ENCODE results near the gene TEX264.

The TEX264 gene

DNA sequence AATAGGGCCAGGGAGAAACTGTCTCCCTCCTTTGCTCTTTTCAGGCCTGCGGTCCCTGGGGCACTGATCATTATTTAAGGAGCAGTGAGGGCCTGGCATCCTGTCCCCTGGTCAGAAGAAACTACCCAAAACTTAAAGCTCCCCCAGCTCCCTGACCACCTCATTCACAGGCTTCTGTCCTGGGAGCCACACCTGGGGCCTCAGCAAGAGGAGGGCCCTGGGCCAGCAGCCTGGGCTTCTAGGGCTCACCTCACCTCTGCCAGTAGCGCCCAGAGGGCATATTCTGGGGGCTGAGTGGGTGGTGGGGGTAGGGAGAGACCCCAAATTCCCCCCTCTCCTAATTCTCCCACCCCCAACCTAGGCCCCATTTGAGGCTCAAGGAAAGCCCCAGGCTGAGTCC lies 31.1 kb downstream of the TEX264 start:
- no peak overlapping the region for H3K27ac ChIP-seq (replicated peaks; ENCODE audit: low read length)
- peak overlapping the region; percentile 89 for H2BK12ac ChIP-seq (ENCODE audit: low read length)
- H3K4me2 ChIP-seq (ENCODE audit: insufficient read depth, low read length, poor library complexity, severe bottlenecking) = no peak overlapping the region
- DNase-seq (ENCODE audit: low spot score) = no peak
- H2AFZ ChIP-seq (ENCODE audit: low read length) = no peak overlapping the region
- H3K23ac ChIP-seq (ENCODE audit: low read depth, low read length, poor library complexity) = no peak overlapping the region
- no peak overlapping the region for H3K14ac ChIP-seq (ENCODE audit: low read length)
- H3K4ac ChIP-seq (ENCODE audit: low read length) = no peak overlapping the region
- H4K91ac ChIP-seq (ENCODE audit: low read depth, low read length, poor library complexity) = no peak overlapping the region
- H3K79me1 ChIP-seq (ENCODE audit: low read depth, low read length) = peaks cover 4% of the 10 kb centered on the region
- peaks cover 0 to under 1% (median 0%) of the 10 kb centered on the region in 3 experiments for H3K27me3 ChIP-seq (ENCODE audit: control insufficient read depth in 3 of 3, insufficient read depth in 3 of 3, low read depth in 1 of 3, low read length in 3 of 3)
- H3K9me3 ChIP-seq (replicated peaks in 1 of 2; ENCODE audit: control insufficient read depth in 2 of 2, insufficient read depth in 1 of 2, low read depth in 1 of 2, low read length in 2 of 2) = no peaks in the 10 kb centered on the region
- WGBS, 2 donors (ENCODE audit: extremely low coverage in 2 of 2, insufficient read length in 2 of 2, insufficient replicate concordance in 1 of 2) = no CpG with 5 or more reads among the region's 2 CpGs
- H3K4me3 ChIP-seq (ENCODE audit: low read length in 2 of 2) = no peak overlapping the region
- H2AK5ac ChIP-seq (ENCODE audit: low read depth, low read length) = peak overlapping the region; percentile 41
- H2BK5ac ChIP-seq (ENCODE audit: low read length) = no peak overlapping the region
- no peak overlapping the region for H3K9ac ChIP-seq (ENCODE audit: low read depth, low read length, poor library complexity)
- peaks cover 0 to 12% of the 10 kb centered on the region in 2 donors for H3K36me3 ChIP-seq (replicated peaks in 1 of 2; ENCODE audit: control insufficient read depth in 2 of 2, insufficient read depth in 2 of 2, low read length in 2 of 2)
- peaks cover 27 to 30% of the 10 kb centered on the region in 2 donors for H3K4me1 ChIP-seq (ENCODE audit: control insufficient read depth in 2 of 2, insufficient read depth in 1 of 2, low read depth in 1 of 2, low read length in 2 of 2)
- peak overlapping the region; percentile 29 for H2BK15ac ChIP-seq (ENCODE audit: low read length)
- H4K8ac ChIP-seq (ENCODE audit: low read depth, low read length) = no peak overlapping the region
- peak overlapping the region; percentile 37 for H2BK120ac ChIP-seq (ENCODE audit: low read depth, low read length)
- H3K18ac ChIP-seq (ENCODE audit: low read length) = peak overlapping the region; percentile 82

DNA sequence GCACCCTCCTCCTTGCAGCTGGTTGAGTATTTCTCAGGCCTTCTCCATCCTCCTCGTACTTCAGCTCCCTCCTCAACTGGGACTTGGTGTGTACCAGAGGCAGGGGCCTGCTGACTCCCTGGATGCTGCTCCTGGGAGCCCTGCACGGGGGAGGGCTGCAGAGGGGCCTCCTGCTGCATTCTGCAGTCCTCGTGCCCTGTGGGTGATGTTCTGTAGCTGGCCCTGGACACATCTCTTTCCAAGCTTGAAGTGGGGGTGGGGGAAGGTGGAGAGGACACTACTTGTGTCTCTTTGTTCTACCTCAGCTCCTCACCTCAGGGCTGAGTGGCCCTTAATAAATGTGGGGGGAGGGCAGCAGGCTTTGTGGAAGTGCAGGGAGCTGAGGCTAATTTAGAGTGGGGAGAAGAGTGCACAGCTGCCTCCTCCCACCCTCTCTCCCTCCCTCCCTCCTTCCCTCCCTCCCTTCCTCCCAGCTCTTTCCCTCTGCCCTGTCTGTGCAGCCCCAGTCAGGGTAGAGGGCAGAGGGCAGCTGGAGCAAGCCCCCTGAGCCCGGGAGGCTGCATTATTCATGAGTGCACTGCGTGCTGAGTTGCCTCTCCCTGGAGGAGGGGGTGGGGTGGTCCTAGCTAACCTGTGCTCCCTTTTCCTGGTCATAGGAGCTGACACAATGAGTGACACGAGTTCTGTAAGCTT lies 32.2 kb downstream of the TEX264 start:
- no peak overlapping the region for H3K4ac ChIP-seq (ENCODE audit: low read length)
- H3K27ac ChIP-seq (replicated peaks; ENCODE audit: low read length) = peak overlapping the region; percentile 86
- H2BK120ac ChIP-seq (ENCODE audit: low read depth, low read length) = peak overlapping the region; percentile 37
- no peak overlapping the region for H2BK15ac ChIP-seq (ENCODE audit: low read length)
- peak overlapping the region; percentile 41 for H2AK5ac ChIP-seq (ENCODE audit: low read depth, low read length)
- peak; percentile 43 for DNase-seq (ENCODE audit: low spot score)
- peak overlapping the region; percentile 52 for H4K8ac ChIP-seq (ENCODE audit: low read depth, low read length)
- no CpG with 5 or more reads among the region's 6 CpGs for WGBS, 2 donors (ENCODE audit: extremely low coverage in 2 of 2, insufficient read length in 2 of 2, insufficient replicate concordance in 1 of 2)
- peak overlapping the region; percentile 50 for H2AFZ ChIP-seq (ENCODE audit: low read length)
- peaks cover 0 to 12% of the 10 kb centered on the region in 2 donors for H3K36me3 ChIP-seq (replicated peaks in 1 of 2; ENCODE audit: control insufficient read depth in 2 of 2, insufficient read depth in 2 of 2, low read length in 2 of 2)
- no peak overlapping the region for H3K23ac ChIP-seq (ENCODE audit: low read depth, low read length, poor library complexity)
- H3K4me2 ChIP-seq (ENCODE audit: insufficient read depth, low read length, poor library complexity, severe bottlenecking) = peak overlapping the region; percentile 43
- peaks cover 0 to 11% (median 8%) of the 10 kb centered on the region in 3 experiments for H3K27me3 ChIP-seq (ENCODE audit: control insufficient read depth in 3 of 3, insufficient read depth in 3 of 3, low read depth in 1 of 3, low read length in 3 of 3)
- H2BK5ac ChIP-seq (ENCODE audit: low read length) = peak overlapping the region; percentile 90
- no peak overlapping the region for H3K4me3 ChIP-seq (ENCODE audit: low read length in 2 of 2)
- no peak overlapping the region for H3K9ac ChIP-seq (ENCODE audit: low read depth, low read length, poor library complexity)
- peak overlapping the region; percentile 48 for H3K14ac ChIP-seq (ENCODE audit: low read length)
- peak overlapping the region; percentile 65 for H4K91ac ChIP-seq (ENCODE audit: low read depth, low read length, poor library complexity)
- no peaks in the 10 kb centered on the region for H3K9me3 ChIP-seq (replicated peaks in 1 of 2; ENCODE audit: control insufficient read depth in 2 of 2, insufficient read depth in 1 of 2, low read depth in 1 of 2, low read length in 2 of 2)
- H3K18ac ChIP-seq (ENCODE audit: low read length) = peak overlapping the region; percentile 82
- peaks cover 4% of the 10 kb centered on the region for H3K79me1 ChIP-seq (ENCODE audit: low read depth, low read length)
- H3K4me1 ChIP-seq (ENCODE audit: control insufficient read depth in 2 of 2, insufficient read depth in 1 of 2, low read depth in 1 of 2, low read length in 2 of 2) = peaks cover 30 to 33% of the 10 kb centered on the region in 2 donors
- no peak overlapping the region for H2BK12ac ChIP-seq (ENCODE audit: low read length)

DNA sequence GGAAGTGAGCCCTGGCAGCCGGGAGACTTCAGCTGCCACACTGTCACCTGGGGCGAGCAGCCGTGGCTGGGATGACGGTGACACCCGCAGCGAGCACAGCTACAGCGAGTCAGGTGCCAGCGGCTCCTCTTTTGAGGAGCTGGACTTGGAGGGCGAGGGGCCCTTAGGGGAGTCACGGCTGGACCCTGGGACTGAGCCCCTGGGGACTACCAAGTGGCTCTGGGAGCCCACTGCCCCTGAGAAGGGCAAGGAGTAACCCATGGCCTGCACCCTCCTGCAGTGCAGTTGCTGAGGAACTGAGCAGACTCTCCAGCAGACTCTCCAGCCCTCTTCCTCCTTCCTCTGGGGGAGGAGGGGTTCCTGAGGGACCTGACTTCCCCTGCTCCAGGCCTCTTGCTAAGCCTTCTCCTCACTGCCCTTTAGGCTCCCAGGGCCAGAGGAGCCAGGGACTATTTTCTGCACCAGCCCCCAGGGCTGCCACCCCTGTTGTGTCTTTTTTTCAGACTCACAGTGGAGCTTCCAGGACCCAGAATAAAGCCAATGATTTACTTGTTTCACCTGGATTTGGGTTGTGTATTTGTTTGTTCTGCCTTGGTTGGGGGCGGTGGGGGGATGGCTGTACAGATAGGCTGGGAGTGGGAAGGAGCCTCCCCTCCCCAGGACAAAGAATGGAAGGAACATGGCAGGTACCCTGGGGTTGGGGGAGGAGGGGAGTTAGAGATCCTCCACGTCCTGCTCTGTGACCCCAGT lies 32.9 kb downstream of the TEX264 start:
- DNase-seq (ENCODE audit: low spot score) = no peak
- peaks cover 4% of the 10 kb centered on the region for H3K79me1 ChIP-seq (ENCODE audit: low read depth, low read length)
- no peak overlapping the region for H3K4me3 ChIP-seq (ENCODE audit: low read length in 2 of 2)
- peak overlapping the region; percentile 66 for H3K18ac ChIP-seq (ENCODE audit: low read length)
- no peak overlapping the region for H4K91ac ChIP-seq (ENCODE audit: low read depth, low read length, poor library complexity)
- no CpG with 5 or more reads among the region's 12 CpGs for WGBS, 2 donors (ENCODE audit: extremely low coverage in 2 of 2, insufficient read length in 2 of 2, insufficient replicate concordance in 1 of 2)
- H3K27ac ChIP-seq (replicated peaks; ENCODE audit: low read length) = peak overlapping the region; percentile 79
- peak overlapping the region; percentile 43 for H3K4me2 ChIP-seq (ENCODE audit: insufficient read depth, low read length, poor library complexity, severe bottlenecking)
- H2BK5ac ChIP-seq (ENCODE audit: low read length) = no peak overlapping the region
- no peak overlapping the region for H3K9ac ChIP-seq (ENCODE audit: low read depth, low read length, poor library complexity)
- peaks cover 30 to 33% of the 10 kb centered on the region in 2 donors for H3K4me1 ChIP-seq (ENCODE audit: control insufficient read depth in 2 of 2, insufficient read depth in 1 of 2, low read depth in 1 of 2, low read length in 2 of 2)
- peaks cover 0 to 16% (median 15%) of the 10 kb centered on the region in 3 experiments for H3K27me3 ChIP-seq (ENCODE audit: control insufficient read depth in 3 of 3, insufficient read depth in 3 of 3, low read depth in 1 of 3, low read length in 3 of 3)
- H3K14ac ChIP-seq (ENCODE audit: low read length) = peak overlapping the region; percentile 60
- H2AFZ ChIP-seq (ENCODE audit: low read length) = no peak overlapping the region
- no peaks in the 10 kb centered on the region for H3K9me3 ChIP-seq (replicated peaks in 1 of 2; ENCODE audit: control insufficient read depth in 2 of 2, insufficient read depth in 1 of 2, low read depth in 1 of 2, low read length in 2 of 2)
- H3K36me3 ChIP-seq (replicated peaks in 1 of 2; ENCODE audit: control insufficient read depth in 2 of 2, insufficient read depth in 2 of 2, low read length in 2 of 2) = peaks cover 0 to 12% of the 10 kb centered on the region in 2 donors
- peak overlapping the region; percentile 59 for H2BK15ac ChIP-seq (ENCODE audit: low read length)
- H3K23ac ChIP-seq (ENCODE audit: low read depth, low read length, poor library complexity) = no peak overlapping the region
- H2BK12ac ChIP-seq (ENCODE audit: low read length) = no peak overlapping the region
- H4K8ac ChIP-seq (ENCODE audit: low read depth, low read length) = no peak overlapping the region
- no peak overlapping the region for H3K4ac ChIP-seq (ENCODE audit: low read length)
- H2AK5ac ChIP-seq (ENCODE audit: low read depth, low read length) = no peak overlapping the region
- no peak overlapping the region for H2BK120ac ChIP-seq (ENCODE audit: low read depth, low read length)

DNA sequence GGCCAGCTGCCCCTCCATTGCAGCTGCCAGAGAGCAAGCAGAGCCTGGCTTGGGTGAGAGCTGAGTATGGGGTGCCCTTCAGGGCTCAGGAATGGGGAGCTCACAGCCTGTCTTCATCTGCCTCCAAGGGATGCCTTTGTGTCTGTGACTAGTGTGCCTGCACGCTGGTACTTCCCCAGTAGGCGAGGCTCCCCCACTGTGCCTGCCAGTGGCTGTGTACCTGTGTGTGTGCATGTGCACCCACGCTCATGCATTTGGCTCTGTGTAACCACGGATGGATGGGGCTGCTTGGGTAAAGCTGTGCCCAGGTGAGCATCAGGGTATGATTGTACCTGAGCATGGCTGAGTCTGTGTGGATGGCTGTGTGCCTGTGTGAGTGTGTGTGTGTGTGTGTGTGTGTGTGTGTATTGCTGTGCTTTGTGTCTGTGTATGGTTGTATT lies 33.5 kb downstream of the TEX264 start:
- Histone ChIP-seq H3K27ac (replicated peaks; ENCODE audit: low read length) (peak overlapping the region; percentile 79), H2BK15ac (ENCODE audit: low read length) (peak overlapping the region; percentile 59), H3K4ac (ENCODE audit: low read length) (no peak overlapping the region), H3K79me1 (ENCODE audit: low read depth, low read length) (peaks cover 4% of the 10 kb centered on the region), H3K18ac (ENCODE audit: low read length) (peak overlapping the region; percentile 2), H2BK5ac (ENCODE audit: low read length) (no peak overlapping the region), H2AFZ (ENCODE audit: low read length) (no peak overlapping the region), H3K27me3 (ENCODE audit: control insufficient read depth in 3 of 3, insufficient read depth in 3 of 3, low read depth in 1 of 3, low read length in 3 of 3) (peaks cover 0 to 16% (median 15%) of the 10 kb centered on the region in 3 experiments), H2AK5ac (ENCODE audit: low read depth, low read length) (peak overlapping the region; percentile 31), H4K91ac (ENCODE audit: low read depth, low read length, poor library complexity) (no peak overlapping the region), H2BK12ac (ENCODE audit: low read length) (peak overlapping the region; percentile 47), H3K23ac (ENCODE audit: low read depth, low read length, poor library complexity) (peak overlapping the region; percentile 49), H4K8ac (ENCODE audit: low read depth, low read length) (no peak overlapping the region), H3K4me1 (ENCODE audit: control insufficient read depth in 2 of 2, insufficient read depth in 1 of 2, low read depth in 1 of 2, low read length in 2 of 2) (peaks cover 30 to 33% of the 10 kb centered on the region in 2 donors), H2BK120ac (ENCODE audit: low read depth, low read length) (no peak overlapping the region), H3K4me3 (ENCODE audit: low read length in 2 of 2) (peak overlapping the region in 1 of 2 donors; percentile 14), H3K9ac (ENCODE audit: low read depth, low read length, poor library complexity) (peak overlapping the region; percentile 60), H3K36me3 (replicated peaks in 1 of 2; ENCODE audit: control insufficient read depth in 2 of 2, insufficient read depth in 2 of 2, low read length in 2 of 2) (peaks cover 0 to 7% of the 10 kb centered on the region in 2 donors), H3K14ac (ENCODE audit: low read length) (peak overlapping the region; percentile 60), H3K4me2 (ENCODE audit: insufficient read depth, low read length, poor library complexity, severe bottlenecking) (no peak overlapping the region), H3K9me3 (replicated peaks in 1 of 2; ENCODE audit: control insufficient read depth in 2 of 2, insufficient read depth in 1 of 2, low read depth in 1 of 2, low read length in 2 of 2) (no peaks in the 10 kb centered on the region)
- no CpG with 5 or more reads among the region's 4 CpGs for WGBS, 2 donors (ENCODE audit: extremely low coverage in 2 of 2, insufficient read length in 2 of 2, insufficient replicate concordance in 1 of 2)
- no peak for DNase-seq (ENCODE audit: low spot score)
